ENCODE measurements around the gene FRMPD4. TPM values are rescaled to one million over a fixed set of nuclear protein-coding genes. Genes with fewer than 3 reads are reported as not detected.

The FRMPD4 gene
- total RNA-seq, 4 donors from 2014 or later, result not detected

DNA sequence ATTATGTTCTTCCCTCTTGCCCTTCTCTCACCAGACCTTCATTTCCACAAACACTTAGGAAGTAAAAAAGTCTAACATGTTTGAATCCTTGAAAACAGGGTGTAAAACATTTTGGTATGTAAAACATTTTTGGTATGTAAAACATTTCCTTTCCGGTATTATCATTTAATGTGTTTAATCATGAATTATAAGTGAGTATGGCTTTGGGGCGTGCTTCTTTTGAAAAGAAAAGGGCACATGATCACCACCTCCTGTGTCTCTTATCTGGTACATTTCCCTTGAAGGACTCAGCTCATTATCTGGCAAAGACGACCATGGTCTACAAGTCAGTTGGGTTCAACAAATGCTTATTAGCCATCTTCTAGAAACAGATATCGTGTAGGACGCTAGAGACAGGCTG is 283.6 kb downstream of the FRMPD4 start:
- TF ChIP-seq, protein P1, sequence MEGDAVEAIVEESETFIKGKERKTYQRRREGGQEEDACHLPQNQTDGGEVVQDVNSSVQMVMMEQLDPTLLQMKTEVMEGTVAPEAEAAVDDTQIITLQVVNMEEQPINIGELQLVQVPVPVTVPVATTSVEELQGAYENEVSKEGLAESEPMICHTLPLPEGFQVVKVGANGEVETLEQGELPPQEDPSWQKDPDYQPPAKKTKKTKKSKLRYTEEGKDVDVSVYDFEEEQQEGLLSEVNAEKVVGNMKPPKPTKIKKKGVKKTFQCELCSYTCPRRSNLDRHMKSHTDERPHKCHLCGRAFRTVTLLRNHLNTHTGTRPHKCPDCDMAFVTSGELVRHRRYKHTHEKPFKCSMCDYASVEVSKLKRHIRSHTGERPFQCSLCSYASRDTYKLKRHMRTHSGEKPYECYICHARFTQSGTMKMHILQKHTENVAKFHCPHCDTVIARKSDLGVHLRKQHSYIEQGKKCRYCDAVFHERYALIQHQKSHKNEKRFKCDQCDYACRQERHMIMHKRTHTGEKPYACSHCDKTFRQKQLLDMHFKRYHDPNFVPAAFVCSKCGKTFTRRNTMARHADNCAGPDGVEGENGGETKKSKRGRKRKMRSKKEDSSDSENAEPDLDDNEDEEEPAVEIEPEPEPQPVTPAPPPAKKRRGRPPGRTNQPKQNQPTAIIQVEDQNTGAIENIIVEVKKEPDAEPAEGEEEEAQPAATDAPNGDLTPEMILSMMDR (IDR thresholded peaks at IDR 0.05), result no peak
- TF ChIP-seq POLR2A (IDR thresholded peaks at IDR 0.05), result no peak
- Histone ChIP-seq H3K27ac (no peak overlapping the region), H3K4me1 (no peaks in the 10 kb centered on the region), H3K4me3 (replicated peaks in 1 of 3) (no peak overlapping the region), H3K36me3 (no peaks in the 10 kb centered on the region), H3K27me3 (no peaks in the 10 kb centered on the region), H3K9me3 (no peaks in the 10 kb centered on the region)
- 84 to 90% methylated on average over 5 of the region's 5 CpGs for WGBS, 2 donors
- no peak for DNase-seq
- intact Hi-C loops (cut with DNase I), result no loop called here

DNA sequence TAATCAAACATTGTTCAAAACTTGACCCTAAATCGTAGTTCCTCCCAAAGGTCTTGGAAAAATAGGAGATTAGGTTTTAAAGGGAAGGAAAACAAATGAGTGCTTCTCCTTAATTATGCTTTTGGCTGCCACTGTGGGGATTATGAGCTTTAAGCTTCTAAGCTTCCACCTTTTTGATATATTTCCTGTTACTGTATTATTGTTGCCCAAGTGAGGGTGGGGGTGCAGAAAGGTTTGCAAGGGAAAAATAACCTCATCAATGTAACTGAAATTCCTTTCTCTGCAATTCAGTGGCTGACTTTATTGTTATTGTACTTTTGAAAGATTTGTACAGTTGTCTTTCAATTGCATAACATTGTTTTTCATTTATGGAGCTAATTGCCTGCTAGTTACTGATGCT is 285.1 kb downstream of the FRMPD4 start:
- intact Hi-C loops (cut with DNase I), result no loop called here
- no peak for DNase-seq
- no peak overlapping the region for H3K27ac ChIP-seq
- H3K9me3 ChIP-seq, result no peaks in the 10 kb centered on the region
- H3K27me3 ChIP-seq, result no peaks in the 10 kb centered on the region
- 58 to 62% methylated on average over 1 of the region's 1 CpG for WGBS, 2 donors
- TF ChIP-seq, protein P1 (IDR thresholded peaks at IDR 0.05), result no peak
- H3K4me1 ChIP-seq, result no peaks in the 10 kb centered on the region
- no peak overlapping the region for H3K4me3 ChIP-seq (replicated peaks in 1 of 3)
- no peaks in the 10 kb centered on the region for H3K36me3 ChIP-seq

DNA sequence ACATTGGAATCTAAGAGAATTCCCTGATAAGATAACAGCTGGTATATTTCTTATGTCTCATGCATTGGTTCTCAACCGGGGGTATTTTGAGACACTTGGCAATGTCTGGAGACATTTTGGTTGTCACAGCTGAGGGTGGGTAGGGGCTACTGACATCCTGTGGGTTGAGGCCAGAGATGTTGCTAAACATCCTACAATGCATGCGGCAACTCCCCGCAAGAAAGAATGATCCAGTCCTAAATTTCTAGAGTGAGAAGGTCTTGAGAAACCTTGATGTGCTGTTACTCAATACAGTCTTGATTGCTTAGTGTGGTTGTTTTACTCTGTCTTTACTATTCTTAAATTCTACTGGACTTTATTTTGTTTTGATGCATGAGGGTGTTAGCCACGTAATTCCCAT is 287.2 kb downstream of the FRMPD4 start:
- TF ChIP-seq, protein P1 (IDR thresholded peaks at IDR 0.05), result no peak
- no peak for TF ChIP-seq POLR2A (IDR thresholded peaks at IDR 0.05)
- intact Hi-C loops (cut with DNase I), result no loop called here
- Histone ChIP-seq H3K4me3 (replicated peaks in 1 of 3) (no peak overlapping the region), H3K9me3 (no peaks in the 10 kb centered on the region), H3K4me1 (no peaks in the 10 kb centered on the region), H3K27me3 (no peaks in the 10 kb centered on the region), H3K27ac (no peak overlapping the region), H3K36me3 (no peaks in the 10 kb centered on the region)
- DNase-seq, result no peak
- WGBS, 2 donors, result 93% methylated on average over 3 to 4 of the region's 4 CpGs

DNA sequence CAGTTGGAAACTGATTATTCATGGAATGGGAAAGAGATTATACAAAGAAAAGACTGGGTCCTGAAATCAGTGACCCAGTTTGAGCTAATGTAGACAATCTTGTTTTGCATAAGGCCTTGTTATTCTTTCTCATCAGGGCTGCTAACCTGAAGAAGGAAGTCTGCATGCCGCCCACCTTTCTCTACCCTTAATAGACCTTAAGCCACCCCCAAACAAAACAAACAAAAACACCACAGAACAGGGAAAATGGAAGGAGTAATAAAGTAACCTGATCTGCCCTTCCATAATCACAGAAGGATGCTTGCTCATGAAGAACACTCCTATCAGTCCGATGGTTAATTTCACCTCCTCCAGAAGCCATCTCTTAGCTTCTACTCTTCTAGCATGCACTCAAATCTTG is 288.1 kb downstream of the FRMPD4 start:
- WGBS, 2 donors, result 65 to 76% methylated on average over 2 of the region's 2 CpGs
- no peak for DNase-seq
- H3K27me3 ChIP-seq, result no peaks in the 10 kb centered on the region
- no peak overlapping the region for H3K4me3 ChIP-seq (replicated peaks in 1 of 3)
- intact Hi-C loops (cut with DNase I), result no loop called here
- H3K27ac ChIP-seq, result no peak overlapping the region
- TF ChIP-seq, protein P1 (IDR thresholded peaks at IDR 0.05), result no peak
- no peak for TF ChIP-seq POLR2A (IDR thresholded peaks at IDR 0.05)
- H3K36me3 ChIP-seq, result no peaks in the 10 kb centered on the region
- H3K4me1 ChIP-seq, result no peaks in the 10 kb centered on the region
- no peaks in the 10 kb centered on the region for H3K9me3 ChIP-seq

DNA sequence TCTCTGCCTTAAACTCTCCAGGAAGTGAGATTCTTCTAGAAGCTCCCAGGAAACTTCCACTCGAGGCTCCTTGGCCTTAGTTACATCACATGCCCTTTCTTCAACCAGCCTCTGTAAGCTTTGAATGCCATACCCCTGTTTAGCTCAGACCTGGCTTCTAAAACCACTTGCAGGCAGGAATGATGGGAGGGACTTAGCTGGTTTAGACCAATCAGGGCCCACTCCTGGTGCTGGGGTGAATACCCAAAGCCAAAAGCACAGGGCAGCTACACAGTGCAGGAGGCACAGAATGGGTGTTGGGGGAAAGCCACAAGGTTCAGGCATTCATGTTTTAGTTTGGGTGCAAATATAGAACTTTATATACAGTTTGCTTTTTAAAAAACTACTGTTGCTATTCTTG is 296.2 kb downstream of the FRMPD4 start:
- Histone ChIP-seq H3K4me3 (replicated peaks in 1 of 3) (no peak overlapping the region), H3K27me3 (no peaks in the 10 kb centered on the region), H3K9me3 (no peaks in the 10 kb centered on the region), H3K36me3 (no peaks in the 10 kb centered on the region), H3K4me1 (no peaks in the 10 kb centered on the region), H3K27ac (no peak overlapping the region)
- intact Hi-C loops (cut with DNase I), result no loop called here
- 50% methylated on average over 1 of the region's 1 CpG for WGBS, 2 donors
- DNase-seq, result no peak
- no peak for TF ChIP-seq POLR2A (IDR thresholded peaks at IDR 0.05)
- TF ChIP-seq, protein P1 (IDR thresholded peaks at IDR 0.05), result no peak
